Measurements from ENCODE around the gene MAP3K7. TPM values are rescaled to one million over a fixed set of nuclear protein-coding genes. Genes with fewer than 3 reads are reported as not detected.

Gene MAP3K7
- total RNA-seq, 4 donors from 2014 or later = 21.7 to 27.9 (median 25.3) TPM

GRCh38 chr6:90480666-90481065 lies 106.2 kb downstream of the MAP3K7 start:
- ATAC-seq (ENCODE audit: low FRiP score) (no peak), DNase-seq (ENCODE audit: low spot score) (no peak)
- no peak for TF ChIP-seq CTCF (IDR thresholded peaks at IDR 0.05)

- DNase-seq (ENCODE audit: low spot score) (no peak), ATAC-seq (ENCODE audit: low FRiP score) (no peak)
- no peak for TF ChIP-seq CTCF (IDR thresholded peaks at IDR 0.05)
Measured at GRCh38 chr6:90479603-90479926, 107.3 kb downstream of the MAP3K7 start.

- TF ChIP-seq CTCF (IDR thresholded peaks at IDR 0.05) = peak in 1 of 3 donors; percentile 72
- ATAC-seq (ENCODE audit: low FRiP score) = peak; percentile 99
- peak; percentile 70 for DNase-seq (ENCODE audit: low spot score)
Measured at GRCh38 chr6:90478789-90479602, 107.9 kb downstream of the MAP3K7 start.

- no peak for TF ChIP-seq CTCF (IDR thresholded peaks at IDR 0.05)
- no peak for DNase-seq (ENCODE audit: low spot score)
- no peak for ATAC-seq (ENCODE audit: low FRiP score)
Measured at GRCh38 chr6:90478278-90478677, 108.6 kb downstream of the MAP3K7 start.

- TF ChIP-seq CTCF (IDR thresholded peaks at IDR 0.05) = no peak
- DNase-seq (ENCODE audit: low spot score) = no peak
- ATAC-seq (ENCODE audit: low FRiP score) = no peak
Measured at GRCh38 chr6:90477366-90477765, 109.5 kb downstream of the MAP3K7 start.

GRCh38 chr6:90472716-90473115 lies 114.2 kb downstream of the MAP3K7 start:
- ATAC-seq (ENCODE audit: low FRiP score) = no peak
- no peak for DNase-seq (ENCODE audit: low spot score)
- no peak for TF ChIP-seq CTCF (IDR thresholded peaks at IDR 0.05)

- DNase-seq (ENCODE audit: low spot score) = no peak
- TF ChIP-seq CTCF (IDR thresholded peaks at IDR 0.05) = no peak
- no peak for ATAC-seq (ENCODE audit: low FRiP score)
Measured at GRCh38 chr6:90471263-90471662, 115.6 kb downstream of the MAP3K7 start.
